ENCODE measurements around the gene PPP2R5C.
A peak's percentile ranks its signal among the peaks of the same experiment; 100 is the strongest.

The PPP2R5C gene

DNA sequence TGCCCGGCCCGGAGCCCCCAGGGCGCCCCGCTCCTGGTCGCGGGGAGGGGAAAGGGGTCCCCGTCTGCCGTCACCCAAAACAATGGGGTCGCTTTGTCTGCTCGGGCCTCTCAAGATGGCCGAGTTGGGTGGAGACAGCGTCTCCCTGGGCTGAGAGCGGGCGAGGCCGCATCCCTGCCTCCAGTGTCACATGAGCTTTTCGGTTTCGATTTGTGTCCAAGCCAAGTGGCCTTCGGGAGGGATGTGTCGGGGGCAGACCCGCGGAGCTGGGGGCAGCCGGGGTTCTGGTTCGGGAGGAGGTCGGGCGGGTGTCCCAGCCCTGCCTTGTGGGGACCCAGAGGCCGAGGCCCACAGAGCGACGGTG, 203.7 kb downstream of the PPP2R5C start (continued):
- TF ChIP-seq, protein P1, sequence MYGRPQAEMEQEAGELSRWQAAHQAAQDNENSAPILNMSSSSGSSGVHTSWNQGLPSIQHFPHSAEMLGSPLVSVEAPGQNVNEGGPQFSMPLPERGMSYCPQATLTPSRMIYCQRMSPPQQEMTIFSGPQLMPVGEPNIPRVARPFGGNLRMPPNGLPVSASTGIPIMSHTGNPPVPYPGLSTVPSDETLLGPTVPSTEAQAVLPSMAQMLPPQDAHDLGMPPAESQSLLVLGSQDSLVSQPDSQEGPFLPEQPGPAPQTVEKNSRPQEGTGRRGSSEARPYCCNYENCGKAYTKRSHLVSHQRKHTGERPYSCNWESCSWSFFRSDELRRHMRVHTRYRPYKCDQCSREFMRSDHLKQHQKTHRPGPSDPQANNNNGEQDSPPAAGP (tag by site-specific recombination; IDR thresholded peaks at IDR 0.05): no peak
- TF ChIP-seq ZNF2 (tag by site-specific recombination; IDR thresholded peaks at IDR 0.05) (0 out of 2 replicates have a peak, but pooled peaks have one; percentile 14), ZNF501 (tag by site-specific recombination; IDR thresholded peaks at IDR 0.05) (no peak), ZNF596 (tag by site-specific recombination; IDR thresholded peaks at IDR 0.05) (no peak), ZNF624 (tag by site-specific recombination; IDR thresholded peaks at IDR 0.05) (no peak), ZNF274 (IDR thresholded peaks at IDR 0.05; ENCODE audit: low read length) (no peak), ZNF274 (tag by site-specific recombination; IDR thresholded peaks at IDR 0.05; ENCODE audit: borderline replicate concordance) (no peak), ZNF223 (tag by site-specific recombination; IDR thresholded peaks at IDR 0.05) (no peak), SP3 (tag by site-specific recombination; IDR thresholded peaks at IDR 0.05) (no peak; the same call in 1 of the 2 replicates), ZNF76 (tag by site-specific recombination; IDR thresholded peaks at IDR 0.05; ENCODE audit: borderline replicate concordance, low read depth) (peak; percentile 70; the same call in 1 of the 2 replicates), ZNF670 (tag by site-specific recombination; IDR thresholded peaks at IDR 0.05; ENCODE audit: low read depth) (no peak), ZBTB21 (tag by site-specific recombination; IDR thresholded peaks at IDR 0.05) (no peak), ZNF324 (tag by site-specific recombination; IDR thresholded peaks at IDR 0.05) (no peak), BCL11A (tag by site-specific recombination; IDR thresholded peaks at IDR 0.05; ENCODE audit: low read depth) (no peak), ZNF473 (tag by site-specific recombination; IDR thresholded peaks at IDR 0.05) (no peak), OVOL3 (tag by site-specific recombination; IDR thresholded peaks at IDR 0.05) (no peak), ZBTB17 (tag by site-specific recombination; IDR thresholded peaks at IDR 0.05) (peak; percentile 66), ZNF121 (tag by site-specific recombination; IDR thresholded peaks at IDR 0.05) (no peak), ZNF133 (tag by site-specific recombination; IDR thresholded peaks at IDR 0.05) (no peak), ZBTB48 (tag by site-specific recombination; IDR thresholded peaks at IDR 0.05) (no peak; the same call in 1 of the 2 replicates), ZNF707 (tag by site-specific recombination; IDR thresholded peaks at IDR 0.05) (no peak), ZNF426 (tag by site-specific recombination; IDR thresholded peaks at IDR 0.05) (no peak), ZNF202 (tag by site-specific recombination; IDR thresholded peaks at IDR 0.05; ENCODE audit: borderline replicate concordance) (no peak), ZNF664 (tag by site-specific recombination; IDR thresholded peaks at IDR 0.05) (no peak), ZNF777 (tag by site-specific recombination; IDR thresholded peaks at IDR 0.05; ENCODE audit: borderline replicate concordance) (no peak), ZNF571 (tag by site-specific recombination; IDR thresholded peaks at IDR 0.05) (no peak), ZNF558 (tag by site-specific recombination; IDR thresholded peaks at IDR 0.05) (no peak), ZNF776 (tag by site-specific recombination; IDR thresholded peaks at IDR 0.05; ENCODE audit: borderline replicate concordance) (no peak), ZNF530 (tag by site-specific recombination; IDR thresholded peaks at IDR 0.05; ENCODE audit: low read depth) (no peak), ZNF10 (tag by site-specific recombination; IDR thresholded peaks at IDR 0.05) (no peak), KLF1 (tag by site-specific recombination; IDR thresholded peaks at IDR 0.05) (peak; percentile 15; the same call in 1 of the 2 replicates)
- TF ChIP-seq, protein P2, sequence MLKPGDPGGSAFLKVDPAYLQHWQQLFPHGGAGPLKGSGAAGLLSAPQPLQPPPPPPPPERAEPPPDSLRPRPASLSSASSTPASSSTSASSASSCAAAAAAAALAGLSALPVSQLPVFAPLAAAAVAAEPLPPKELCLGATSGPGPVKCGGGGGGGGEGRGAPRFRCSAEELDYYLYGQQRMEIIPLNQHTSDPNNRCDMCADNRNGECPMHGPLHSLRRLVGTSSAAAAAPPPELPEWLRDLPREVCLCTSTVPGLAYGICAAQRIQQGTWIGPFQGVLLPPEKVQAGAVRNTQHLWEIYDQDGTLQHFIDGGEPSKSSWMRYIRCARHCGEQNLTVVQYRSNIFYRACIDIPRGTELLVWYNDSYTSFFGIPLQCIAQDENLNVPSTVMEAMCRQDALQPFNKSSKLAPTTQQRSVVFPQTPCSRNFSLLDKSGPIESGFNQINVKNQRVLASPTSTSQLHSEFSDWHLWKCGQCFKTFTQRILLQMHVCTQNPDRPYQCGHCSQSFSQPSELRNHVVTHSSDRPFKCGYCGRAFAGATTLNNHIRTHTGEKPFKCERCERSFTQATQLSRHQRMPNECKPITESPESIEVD (tag by site-specific recombination; IDR thresholded peaks at IDR 0.05): no peak
- TF ChIP-seq, protein P3, sequence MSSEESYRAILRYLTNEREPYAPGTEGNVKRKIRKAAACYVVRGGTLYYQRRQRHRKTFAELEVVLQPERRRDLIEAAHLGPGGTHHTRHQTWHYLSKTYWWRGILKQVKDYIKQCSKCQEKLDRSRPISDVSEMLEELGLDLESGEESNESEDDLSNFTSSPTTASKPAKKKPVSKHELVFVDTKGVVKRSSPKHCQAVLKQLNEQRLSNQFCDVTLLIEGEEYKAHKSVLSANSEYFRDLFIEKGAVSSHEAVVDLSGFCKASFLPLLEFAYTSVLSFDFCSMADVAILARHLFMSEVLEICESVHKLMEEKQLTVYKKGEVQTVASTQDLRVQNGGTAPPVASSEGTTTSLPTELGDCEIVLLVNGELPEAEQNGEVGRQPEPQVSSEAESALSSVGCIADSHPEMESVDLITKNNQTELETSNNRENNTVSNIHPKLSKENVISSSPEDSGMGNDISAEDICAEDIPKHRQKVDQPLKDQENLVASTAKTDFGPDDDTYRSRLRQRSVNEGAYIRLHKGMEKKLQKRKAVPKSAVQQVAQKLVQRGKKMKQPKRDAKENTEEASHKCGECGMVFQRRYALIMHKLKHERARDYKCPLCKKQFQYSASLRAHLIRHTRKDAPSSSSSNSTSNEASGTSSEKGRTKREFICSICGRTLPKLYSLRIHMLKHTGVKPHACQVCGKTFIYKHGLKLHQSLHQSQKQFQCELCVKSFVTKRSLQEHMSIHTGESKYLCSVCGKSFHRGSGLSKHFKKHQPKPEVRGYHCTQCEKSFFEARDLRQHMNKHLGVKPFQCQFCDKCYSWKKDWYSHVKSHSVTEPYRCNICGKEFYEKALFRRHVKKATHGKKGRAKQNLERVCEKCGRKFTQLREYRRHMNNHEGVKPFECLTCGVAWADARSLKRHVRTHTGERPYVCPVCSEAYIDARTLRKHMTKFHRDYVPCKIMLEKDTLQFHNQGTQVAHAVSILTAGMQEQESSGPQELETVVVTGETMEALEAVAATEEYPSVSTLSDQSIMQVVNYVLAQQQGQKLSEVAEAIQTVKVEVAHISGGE (tag by site-specific recombination; conservative IDR thresholded peaks at IDR 0.05; ENCODE audit: low read depth): no peak
- TF ChIP-seq, protein P4, sequence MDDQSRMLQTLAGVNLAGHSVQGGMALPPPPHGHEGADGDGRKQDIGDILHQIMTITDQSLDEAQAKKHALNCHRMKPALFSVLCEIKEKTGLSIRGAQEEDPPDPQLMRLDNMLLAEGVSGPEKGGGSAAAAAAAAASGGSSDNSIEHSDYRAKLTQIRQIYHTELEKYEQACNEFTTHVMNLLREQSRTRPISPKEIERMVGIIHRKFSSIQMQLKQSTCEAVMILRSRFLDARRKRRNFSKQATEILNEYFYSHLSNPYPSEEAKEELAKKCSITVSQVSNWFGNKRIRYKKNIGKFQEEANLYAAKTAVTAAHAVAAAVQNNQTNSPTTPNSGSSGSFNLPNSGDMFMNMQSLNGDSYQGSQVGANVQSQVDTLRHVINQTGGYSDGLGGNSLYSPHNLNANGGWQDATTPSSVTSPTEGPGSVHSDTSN (CRISPR knock-in tag; IDR thresholded peaks at IDR 0.05): no peak
- TF ChIP-seq, protein P5, sequence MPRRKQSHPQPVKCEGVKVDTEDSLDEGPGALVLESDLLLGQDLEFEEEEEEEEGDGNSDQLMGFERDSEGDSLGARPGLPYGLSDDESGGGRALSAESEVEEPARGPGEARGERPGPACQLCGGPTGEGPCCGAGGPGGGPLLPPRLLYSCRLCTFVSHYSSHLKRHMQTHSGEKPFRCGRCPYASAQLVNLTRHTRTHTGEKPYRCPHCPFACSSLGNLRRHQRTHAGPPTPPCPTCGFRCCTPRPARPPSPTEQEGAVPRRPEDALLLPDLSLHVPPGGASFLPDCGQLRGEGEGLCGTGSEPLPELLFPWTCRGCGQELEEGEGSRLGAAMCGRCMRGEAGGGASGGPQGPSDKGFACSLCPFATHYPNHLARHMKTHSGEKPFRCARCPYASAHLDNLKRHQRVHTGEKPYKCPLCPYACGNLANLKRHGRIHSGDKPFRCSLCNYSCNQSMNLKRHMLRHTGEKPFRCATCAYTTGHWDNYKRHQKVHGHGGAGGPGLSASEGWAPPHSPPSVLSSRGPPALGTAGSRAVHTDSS (tag by site-specific recombination; IDR thresholded peaks at IDR 0.05): no peak

Data from HEK293 (cell line).